ENCODE data around the gene AOPEP. TPM values are rescaled to one million over a fixed set of nuclear protein-coding genes. Genes with fewer than 3 reads are reported as not detected.

The AOPEP gene
- total and polyA plus RNA-seq, 9 of the 15 experiments (the other 6 are each of a cell fraction or from before 2014, with no cell fraction given) = 4.5 to 19.3 (median 13.5) TPM

- TF ChIP-seq, protein P1, sequence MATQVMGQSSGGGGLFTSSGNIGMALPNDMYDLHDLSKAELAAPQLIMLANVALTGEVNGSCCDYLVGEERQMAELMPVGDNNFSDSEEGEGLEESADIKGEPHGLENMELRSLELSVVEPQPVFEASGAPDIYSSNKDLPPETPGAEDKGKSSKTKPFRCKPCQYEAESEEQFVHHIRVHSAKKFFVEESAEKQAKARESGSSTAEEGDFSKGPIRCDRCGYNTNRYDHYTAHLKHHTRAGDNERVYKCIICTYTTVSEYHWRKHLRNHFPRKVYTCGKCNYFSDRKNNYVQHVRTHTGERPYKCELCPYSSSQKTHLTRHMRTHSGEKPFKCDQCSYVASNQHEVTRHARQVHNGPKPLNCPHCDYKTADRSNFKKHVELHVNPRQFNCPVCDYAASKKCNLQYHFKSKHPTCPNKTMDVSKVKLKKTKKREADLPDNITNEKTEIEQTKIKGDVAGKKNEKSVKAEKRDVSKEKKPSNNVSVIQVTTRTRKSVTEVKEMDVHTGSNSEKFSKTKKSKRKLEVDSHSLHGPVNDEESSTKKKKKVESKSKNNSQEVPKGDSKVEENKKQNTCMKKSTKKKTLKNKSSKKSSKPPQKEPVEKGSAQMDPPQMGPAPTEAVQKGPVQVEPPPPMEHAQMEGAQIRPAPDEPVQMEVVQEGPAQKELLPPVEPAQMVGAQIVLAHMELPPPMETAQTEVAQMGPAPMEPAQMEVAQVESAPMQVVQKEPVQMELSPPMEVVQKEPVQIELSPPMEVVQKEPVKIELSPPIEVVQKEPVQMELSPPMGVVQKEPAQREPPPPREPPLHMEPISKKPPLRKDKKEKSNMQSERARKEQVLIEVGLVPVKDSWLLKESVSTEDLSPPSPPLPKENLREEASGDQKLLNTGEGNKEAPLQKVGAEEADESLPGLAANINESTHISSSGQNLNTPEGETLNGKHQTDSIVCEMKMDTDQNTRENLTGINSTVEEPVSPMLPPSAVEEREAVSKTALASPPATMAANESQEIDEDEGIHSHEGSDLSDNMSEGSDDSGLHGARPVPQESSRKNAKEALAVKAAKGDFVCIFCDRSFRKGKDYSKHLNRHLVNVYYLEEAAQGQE (IDR thresholded peaks at IDR 0.05; ENCODE audit: borderline replicate concordance) = peak; percentile 17; the same call in 1 of the 2 replicates
- TF ChIP-seq, protein P1 (CRISPR knock-in tag; IDR thresholded peaks at IDR 0.05; ENCODE audit: low read depth) = no peak
- TF ChIP-seq ESRRB (CRISPR knock-in tag; IDR thresholded peaks at IDR 0.05; ENCODE audit: borderline replicate concordance) = no peak
These were observed 346.6 kb downstream of the AOPEP start (continued) for GRCh38 chr9:95073042-95073607.

Data from K562 (cell line).